Testis (tissue), 3 donors: ENCODE results near the gene STIM1. TPM values are rescaled to one million over a fixed set of nuclear protein-coding genes. Genes with fewer than 3 reads are reported as not detected.

ENCODE experiments used
- DNase-seq: peaks from one replicate; pipeline ENCODE4 v3.0.0-alpha.2; 2019
- H3K27ac ChIP-seq, 2 donors: fragments of 200-600 bp; sonication (generic); one replicate each; pipeline ENCODE4 v1.5.1; 2019
- H3K27me3 ChIP-seq: fragments of 200-600 bp; sonication (generic); one replicate; pipeline ENCODE4 v1.5.1; 2019
- H3K36me3 ChIP-seq: fragments of 200-600 bp; sonication (generic); one replicate; pipeline ENCODE4 v1.5.1; 2017; ENCODE audit warnings: low read depth; ENCODE audit errors: missing control alignments
- H3K4me1 ChIP-seq: fragments of 200-600 bp; sonication (generic); one replicate; pipeline ENCODE4 v1.5.1; 2019
- H3K4me3 ChIP-seq, 2 donors: fragments of 200-600 bp; sonication (generic); one replicate each; pipeline ENCODE4 v1.5.1; 2017 to 2019
- H3K9me3 ChIP-seq: fragments of 200-600 bp; sonication (generic); one replicate; pipeline ENCODE4 v1.5.1; 2017
- POLR2A ChIP-seq: fragments of 450-650 bp; IDR thresholded peaks from one replicate; pipeline ENCODE4 v1.6.1; 2017; ENCODE audit warnings: antibody characterized with exemption, mild to moderate bottlenecking, moderate library complexity
- WGBS, 2 donors: methylation state at CpG; one replicate each; pipeline ENCODE4 v1.1.5; 2018; 5-methylcytosine and 5-hydroxymethylcytosine counted together
- intact Hi-C: fragments of 100-400 bp; cut with DNase I; formaldehyde crosslinking; loops from one replicate; pipeline ENCODE4 v1.15.1; 2023; ENCODE audit warnings: low total_unique reads
- polyA plus RNA-seq: library from polyadenylated mRNA; stranded (reverse); fragments of 350-450 nt; fragmentation: Illumina TruSeq; extraction: RNeasy Lipid Tissue Mini Kit (QIAGEN cat#74804); gene quantifications from one replicate; pipeline ENCODE4 v1.2.3, GENCODE V29; 2014; ENCODE audit warnings: low read depth, low replicate concordance; ENCODE audit not compliant: insufficient read depth
- total RNA-seq, 2 donors: library from RNA; depleted of rRNA; stranded (reverse); fragments of >200 nt; gene quantifications; one replicate each; pipeline ENCODE4 v1.2.3, GENCODE V29; 2016
- TF ChIP-seq, protein P1 (sequence below), 3 experiments: fragments of 450-650 bp in 2 of 3; fragments of 200-600 bp in 1 of 3; sonication (generic) in 1 of 3; IDR thresholded peaks; one replicate each; pipeline ENCODE4 v1.5.1; 2016 to 2019; ENCODE audit warnings: antibody characterized with exemption in 3 of 3, mild to moderate bottlenecking in 2 of 3, moderate library complexity in 1 of 3

STIM1 gene
- total and polyA plus RNA-seq, 3 donors from 2014 or later, result 78.2 to 95.5 (median 87.1) TPM

DNA sequence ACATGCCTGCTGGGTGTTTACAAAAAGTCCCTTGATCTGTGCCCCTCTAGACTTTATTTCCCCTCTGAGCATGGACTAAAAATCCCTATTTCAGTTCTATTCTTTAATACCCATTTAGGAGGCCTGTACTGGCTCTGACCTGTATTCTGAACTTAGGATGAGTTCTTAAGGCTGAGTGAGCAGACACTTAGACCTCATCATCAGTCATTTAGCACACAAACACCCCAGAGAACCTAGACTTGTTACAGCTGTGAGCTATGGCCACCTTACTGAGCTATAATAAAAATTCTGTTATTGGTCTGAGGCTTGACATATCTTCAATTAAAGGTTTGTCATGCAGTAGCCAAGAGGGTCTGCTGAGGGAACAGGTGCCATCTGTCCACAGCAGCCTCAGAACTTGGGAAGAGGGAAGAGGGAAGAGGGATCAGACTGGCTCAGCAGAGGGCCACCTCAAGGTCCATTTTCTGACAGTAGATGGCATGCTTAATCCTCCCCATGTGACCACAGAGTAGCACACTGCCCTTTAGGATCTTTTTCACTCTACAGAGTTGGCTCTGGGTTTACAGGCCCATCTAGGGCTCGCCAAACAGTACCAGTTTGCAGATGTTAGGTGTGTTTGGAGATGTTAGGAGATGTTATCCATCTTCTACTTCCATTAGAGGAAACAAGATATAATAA is 209.0 kb downstream of the STIM1 start:
- Histone ChIP-seq H3K9me3 (no peaks in the 10 kb centered on the region), H3K4me3 (no peak overlapping the region), H3K27me3 (no peaks in the 10 kb centered on the region), H3K4me1 (no peaks in the 10 kb centered on the region), H3K27ac (no peak overlapping the region), H3K36me3 (no peaks in the 10 kb centered on the region)
- intact Hi-C loops, result no loop called here
- no peak for TF ChIP-seq POLR2A
- TF ChIP-seq, protein P1, sequence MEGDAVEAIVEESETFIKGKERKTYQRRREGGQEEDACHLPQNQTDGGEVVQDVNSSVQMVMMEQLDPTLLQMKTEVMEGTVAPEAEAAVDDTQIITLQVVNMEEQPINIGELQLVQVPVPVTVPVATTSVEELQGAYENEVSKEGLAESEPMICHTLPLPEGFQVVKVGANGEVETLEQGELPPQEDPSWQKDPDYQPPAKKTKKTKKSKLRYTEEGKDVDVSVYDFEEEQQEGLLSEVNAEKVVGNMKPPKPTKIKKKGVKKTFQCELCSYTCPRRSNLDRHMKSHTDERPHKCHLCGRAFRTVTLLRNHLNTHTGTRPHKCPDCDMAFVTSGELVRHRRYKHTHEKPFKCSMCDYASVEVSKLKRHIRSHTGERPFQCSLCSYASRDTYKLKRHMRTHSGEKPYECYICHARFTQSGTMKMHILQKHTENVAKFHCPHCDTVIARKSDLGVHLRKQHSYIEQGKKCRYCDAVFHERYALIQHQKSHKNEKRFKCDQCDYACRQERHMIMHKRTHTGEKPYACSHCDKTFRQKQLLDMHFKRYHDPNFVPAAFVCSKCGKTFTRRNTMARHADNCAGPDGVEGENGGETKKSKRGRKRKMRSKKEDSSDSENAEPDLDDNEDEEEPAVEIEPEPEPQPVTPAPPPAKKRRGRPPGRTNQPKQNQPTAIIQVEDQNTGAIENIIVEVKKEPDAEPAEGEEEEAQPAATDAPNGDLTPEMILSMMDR (IDR thresholded peaks at IDR 0.05), result no peak
- no peak for DNase-seq
- 83 to 90% methylated on average over 1 of the region's 1 CpG for WGBS, 2 donors

DNA sequence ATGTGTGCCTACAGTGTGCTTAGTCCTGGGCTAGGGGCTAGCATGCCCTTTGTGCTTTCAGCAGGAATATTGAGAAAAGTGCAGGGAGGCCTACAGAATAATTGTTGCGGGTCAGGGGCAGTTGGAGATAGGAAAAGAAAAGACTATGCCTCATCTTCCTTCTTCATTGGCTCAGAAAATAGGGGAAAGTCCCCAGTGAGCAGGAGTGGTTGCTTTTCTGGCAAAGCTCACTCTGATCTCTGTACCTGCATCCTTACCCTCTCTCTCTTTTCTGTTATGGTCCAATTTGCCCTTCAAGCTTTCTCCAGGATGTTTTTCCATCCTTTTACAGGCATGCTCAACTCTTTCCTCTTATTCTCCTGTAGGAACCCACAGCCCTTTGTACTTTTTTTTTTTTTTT is 209.6 kb downstream of the STIM1 start:
- Histone ChIP-seq H3K27ac (no peak overlapping the region), H3K36me3 (no peaks in the 10 kb centered on the region), H3K9me3 (no peaks in the 10 kb centered on the region), H3K27me3 (no peaks in the 10 kb centered on the region), H3K4me3 (no peak overlapping the region), H3K4me1 (no peaks in the 10 kb centered on the region)
- WGBS, 2 donors, result 76 to 93% methylated on average over 1 of the region's 1 CpG
- intact Hi-C loops, result no loop called here
- TF ChIP-seq, protein P1 (IDR thresholded peaks at IDR 0.05), result no peak
- TF ChIP-seq POLR2A, result no peak
- DNase-seq, result no peak

DNA sequence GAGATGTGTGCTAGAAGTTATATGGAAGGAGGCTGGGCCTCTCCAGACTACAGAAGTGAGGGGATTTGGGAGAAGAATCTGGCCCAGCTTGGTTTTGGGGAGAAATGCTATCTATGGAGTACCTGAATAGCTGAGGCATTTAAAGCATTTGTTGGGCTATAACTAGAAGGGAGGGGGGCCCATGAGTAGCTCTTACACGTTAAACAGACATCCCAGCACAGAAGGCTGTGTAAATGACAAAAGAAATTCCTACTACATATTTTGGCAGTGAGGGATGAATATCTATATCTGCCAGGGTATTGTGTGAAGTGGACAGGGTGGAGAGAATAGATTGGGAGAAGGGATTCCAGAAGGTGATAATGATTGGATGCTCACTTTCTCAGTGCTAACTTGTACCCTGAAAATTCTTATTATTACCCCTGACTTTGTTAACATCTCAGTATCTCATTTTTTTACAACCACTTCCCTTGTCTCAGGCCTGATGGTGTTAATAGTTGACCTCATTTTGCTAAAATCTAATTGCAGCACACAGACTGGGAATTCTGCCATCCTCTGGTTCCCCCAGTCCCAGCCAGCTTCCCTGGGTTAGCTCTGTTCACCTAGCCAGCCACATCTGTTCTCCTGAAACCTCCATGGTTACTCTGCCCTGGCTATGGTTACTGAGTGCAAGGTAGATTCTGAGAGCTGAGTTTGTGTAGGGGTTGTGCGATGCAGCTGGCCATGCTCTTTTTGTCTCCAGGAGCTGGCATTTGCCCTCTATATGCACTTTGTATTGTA is 210.3 kb downstream of the STIM1 start:
- no peaks in the 10 kb centered on the region for H3K27me3 ChIP-seq
- no peak for TF ChIP-seq POLR2A
- TF ChIP-seq, protein P1 (IDR thresholded peaks at IDR 0.05), result no peak

DNA sequence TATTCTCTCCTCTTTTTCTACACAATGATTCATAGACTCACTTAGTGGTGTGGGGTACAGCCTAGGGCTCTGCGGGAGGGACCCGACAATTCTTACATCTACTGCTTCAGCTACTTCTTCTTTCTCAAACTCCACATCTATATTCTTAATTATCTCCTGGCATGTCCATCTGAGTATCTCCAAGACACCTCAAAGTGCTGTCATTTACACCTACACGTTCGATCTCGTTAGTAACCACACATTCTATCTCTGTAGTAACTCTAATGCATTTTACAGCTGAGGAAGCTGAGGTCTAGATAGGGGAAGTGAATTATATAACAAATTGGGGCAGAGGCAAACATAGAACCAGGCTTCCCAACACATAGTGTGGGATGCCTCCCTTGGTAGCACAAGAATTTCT is 211.4 kb downstream of the STIM1 start:
- DNase-seq, result no peak
- Histone ChIP-seq H3K27ac (no peak overlapping the region), H3K9me3 (no peaks in the 10 kb centered on the region), H3K36me3 (no peaks in the 10 kb centered on the region), H3K27me3 (no peaks in the 10 kb centered on the region), H3K4me3 (no peak overlapping the region), H3K4me1 (no peaks in the 10 kb centered on the region)
- TF ChIP-seq, protein P1 (IDR thresholded peaks at IDR 0.05), result no peak
- TF ChIP-seq POLR2A, result no peak
- intact Hi-C loops, result no loop called here
- WGBS, 2 donors, result 70 to 71% methylated on average over 5 of the region's 5 CpGs

More for the DNA sequence above, 210.3 kb downstream of the STIM1 start:
- no peak for DNase-seq
- Histone ChIP-seq H3K4me3 (no peak overlapping the region), H3K36me3 (no peaks in the 10 kb centered on the region), H3K4me1 (no peaks in the 10 kb centered on the region), H3K9me3 (no peaks in the 10 kb centered on the region), H3K27ac (no peak overlapping the region)
- WGBS, 2 donors, result 49 to 70% methylated on average over 2 of the region's 2 CpGs
- intact Hi-C loops, result no loop called here
